ENCODE data around the gene METTL24. TPM values are rescaled to one million over a fixed set of nuclear protein-coding genes. Genes with fewer than 3 reads are reported as not detected.

METTL24 gene
- not detected in 2 replicates for total RNA-seq

- Mint-ChIP-seq H3K36me3 (ENCODE audit: low read depth) (no peaks in the 10 kb centered on the region), H3K4me1 (ENCODE audit: low read depth) (peaks cover 4% of the 10 kb centered on the region), H3K9me3 (no peaks in the 10 kb centered on the region), H3K4me3 (ENCODE audit: low read depth) (peak within 1 kb of the TSS; percentile 68), H3K27me3 (ENCODE audit: low read depth) (peaks cover 77% of the 10 kb centered on the region), H3K27ac (no peak within 1 kb of the TSS)
- intact Hi-C loops (cut with micrococcal nuclease) = loop anchor here (10.0 kb wide), 1 partner anchor 283 kb away; no protein-coding TSS in a partner anchor
- DNase-seq (ENCODE audit: low spot score) = no peak
Measured at GRCh38 chr6:110357664-110358552, at the start of gene METTL24. TSS of gene METTL24 (minus strand) at chr6:110358349. CDS start at chr6:110358272, 77 bp downstream.

- Mint-ChIP-seq H3K27me3 (ENCODE audit: low read depth) (peaks cover 5% of the 10 kb centered on the region), H3K27ac (no peak overlapping the region), H3K36me3 (ENCODE audit: low read depth) (no peaks in the 10 kb centered on the region), H3K9me3 (no peaks in the 10 kb centered on the region), H3K4me1 (ENCODE audit: low read depth) (peaks cover 2% of the 10 kb centered on the region), H3K4me3 (ENCODE audit: low read depth) (no peak overlapping the region)
- intact Hi-C loops (cut with micrococcal nuclease) = no loop called here
- DNase-seq (ENCODE audit: low spot score) = no peak
Measured at GRCh38 chr6:110404607-110405006, 46.5 kb upstream of the METTL24 start.

- no peaks in the 10 kb centered on the region for H3K36me3 Mint-ChIP-seq (ENCODE audit: low read depth)
- H3K9me3 Mint-ChIP-seq = no peaks in the 10 kb centered on the region
- H3K27ac Mint-ChIP-seq = no peak overlapping the region
- intact Hi-C loops (cut with micrococcal nuclease) = no loop called here
- no peak overlapping the region for H3K4me3 Mint-ChIP-seq (ENCODE audit: low read depth)
- peaks cover 5% of the 10 kb centered on the region for H3K27me3 Mint-ChIP-seq (ENCODE audit: low read depth)
- DNase-seq (ENCODE audit: low spot score) = no peak
- peaks cover 2% of the 10 kb centered on the region for H3K4me1 Mint-ChIP-seq (ENCODE audit: low read depth)
Measured at GRCh38 chr6:110401585-110402176, 43.5 kb upstream of the METTL24 start.

- H3K4me3 Mint-ChIP-seq (ENCODE audit: low read depth) = no peak overlapping the region
- H3K27ac Mint-ChIP-seq = no peak overlapping the region
- DNase-seq (ENCODE audit: low spot score) = no peak
- peaks cover 8% of the 10 kb centered on the region for H3K27me3 Mint-ChIP-seq (ENCODE audit: low read depth)
- intact Hi-C loops (cut with micrococcal nuclease) = no loop called here
- H3K36me3 Mint-ChIP-seq (ENCODE audit: low read depth) = no peaks in the 10 kb centered on the region
- H3K4me1 Mint-ChIP-seq (ENCODE audit: low read depth) = peaks cover 2% of the 10 kb centered on the region
- no peaks in the 10 kb centered on the region for H3K9me3 Mint-ChIP-seq
Measured at GRCh38 chr6:110400208-110400607, 42.1 kb upstream of the METTL24 start.

GRCh38 chr6:110399219-110400071, 41.3 kb upstream of the METTL24 start:
- no peak for DNase-seq (ENCODE audit: low spot score)
- Mint-ChIP-seq H3K9me3 (no peaks in the 10 kb centered on the region), H3K4me3 (ENCODE audit: low read depth) (no peak overlapping the region), H3K4me1 (ENCODE audit: low read depth) (peaks cover 2% of the 10 kb centered on the region), H3K27ac (no peak overlapping the region), H3K27me3 (ENCODE audit: low read depth) (peaks cover 8% of the 10 kb centered on the region), H3K36me3 (ENCODE audit: low read depth) (no peaks in the 10 kb centered on the region)
- intact Hi-C loops (cut with micrococcal nuclease) = no loop called here

GRCh38 chr6:110398778-110399177, 40.6 kb upstream of the METTL24 start:
- Mint-ChIP-seq H3K27ac (no peak overlapping the region), H3K4me1 (ENCODE audit: low read depth) (peaks cover 2% of the 10 kb centered on the region), H3K36me3 (ENCODE audit: low read depth) (no peaks in the 10 kb centered on the region), H3K4me3 (ENCODE audit: low read depth) (no peak overlapping the region), H3K27me3 (ENCODE audit: low read depth) (peaks cover 8% of the 10 kb centered on the region), H3K9me3 (no peaks in the 10 kb centered on the region)
- intact Hi-C loops (cut with micrococcal nuclease) = no loop called here
- DNase-seq (ENCODE audit: low spot score) = no peak

- DNase-seq (ENCODE audit: low spot score) = no peak
- no peaks in the 10 kb centered on the region for H3K9me3 Mint-ChIP-seq
- peaks cover 3% of the 10 kb centered on the region for H3K27me3 Mint-ChIP-seq (ENCODE audit: low read depth)
- H3K4me3 Mint-ChIP-seq (ENCODE audit: low read depth) = no peak overlapping the region
- no peaks in the 10 kb centered on the region for H3K36me3 Mint-ChIP-seq (ENCODE audit: low read depth)
- intact Hi-C loops (cut with micrococcal nuclease) = no loop called here
- H3K27ac Mint-ChIP-seq = no peak overlapping the region
- peaks cover 5% of the 10 kb centered on the region for H3K4me1 Mint-ChIP-seq (ENCODE audit: low read depth)
Measured at GRCh38 chr6:110395221-110395620, 37.1 kb upstream of the METTL24 start.

GRCh38 chr6:110394409-110394808, 36.3 kb upstream of the METTL24 start:
- DNase-seq (ENCODE audit: low spot score) = no peak
- Mint-ChIP-seq H3K27me3 (ENCODE audit: low read depth) (peaks cover 3% of the 10 kb centered on the region), H3K36me3 (ENCODE audit: low read depth) (no peaks in the 10 kb centered on the region), H3K4me3 (ENCODE audit: low read depth) (no peak overlapping the region), H3K27ac (no peak overlapping the region), H3K4me1 (ENCODE audit: low read depth) (peaks cover 13% of the 10 kb centered on the region), H3K9me3 (no peaks in the 10 kb centered on the region)
- intact Hi-C loops (cut with micrococcal nuclease) = loop anchor here (5.0 kb wide), 1 partner anchor 867 kb away; no protein-coding TSS in a partner anchor

- Mint-ChIP-seq H3K4me1 (ENCODE audit: low read depth) (peaks cover 17% of the 10 kb centered on the region), H3K27ac (no peak overlapping the region), H3K27me3 (ENCODE audit: low read depth) (peaks cover 3% of the 10 kb centered on the region), H3K9me3 (no peaks in the 10 kb centered on the region), H3K36me3 (ENCODE audit: low read depth) (no peaks in the 10 kb centered on the region), H3K4me3 (ENCODE audit: low read depth) (no peak overlapping the region)
- no peak for DNase-seq (ENCODE audit: low spot score)
- intact Hi-C loops (cut with micrococcal nuclease) = loop anchor here (5.0 kb wide), 1 partner anchor 865 kb away; no protein-coding TSS in a partner anchor
Measured at GRCh38 chr6:110392727-110393126, 34.6 kb upstream of the METTL24 start.

- Mint-ChIP-seq H3K9me3 (no peaks in the 10 kb centered on the region), H3K4me1 (ENCODE audit: low read depth) (peaks cover 17% of the 10 kb centered on the region), H3K27ac (no peak overlapping the region), H3K4me3 (ENCODE audit: low read depth) (no peak overlapping the region), H3K27me3 (ENCODE audit: low read depth) (no peaks in the 10 kb centered on the region), H3K36me3 (ENCODE audit: low read depth) (no peaks in the 10 kb centered on the region)
- DNase-seq (ENCODE audit: low spot score) = no peak
- intact Hi-C loops (cut with micrococcal nuclease) = loop anchor here (1.0 to 5.0 kb wide), 4 partner anchors 212 to 863 kb away; no protein-coding TSS in a partner anchor
Measured at GRCh38 chr6:110390404-110390803, 32.3 kb upstream of the METTL24 start.

- no peak for DNase-seq (ENCODE audit: low spot score)
- Mint-ChIP-seq H3K4me3 (ENCODE audit: low read depth) (no peak overlapping the region), H3K4me1 (ENCODE audit: low read depth) (peaks cover 17% of the 10 kb centered on the region), H3K36me3 (ENCODE audit: low read depth) (no peaks in the 10 kb centered on the region), H3K27ac (no peak overlapping the region), H3K27me3 (ENCODE audit: low read depth) (no peaks in the 10 kb centered on the region), H3K9me3 (no peaks in the 10 kb centered on the region)
- intact Hi-C loops (cut with micrococcal nuclease) = loop anchor here (1.0 to 5.0 kb wide), 4 partner anchors 212 to 863 kb away; no protein-coding TSS in a partner anchor
Measured at GRCh38 chr6:110389689-110390382, 31.7 kb upstream of the METTL24 start.

GRCh38 chr6:110387986-110388385, 29.8 kb upstream of the METTL24 start:
- Mint-ChIP-seq H3K4me3 (ENCODE audit: low read depth) (no peak overlapping the region), H3K27ac (no peak overlapping the region), H3K36me3 (ENCODE audit: low read depth) (no peaks in the 10 kb centered on the region), H3K9me3 (no peaks in the 10 kb centered on the region), H3K4me1 (ENCODE audit: low read depth) (peaks cover 17% of the 10 kb centered on the region), H3K27me3 (ENCODE audit: low read depth) (no peaks in the 10 kb centered on the region)
- intact Hi-C loops (cut with micrococcal nuclease) = no loop called here
- no peak for DNase-seq (ENCODE audit: low spot score)
